IMR-90 (cell line): Measurements from ENCODE around the gene FAM20C. TPM values are rescaled to one million over a fixed set of nuclear protein-coding genes. Genes with fewer than 3 reads are reported as not detected.

Experiments used
- ATAC-seq: fragments of 200-7000 bp; cut with Tn5 transposase; 2 replicates; pipeline ENCODE4 v1.9.1; 2020; ENCODE audit warnings: low read depth, mild to moderate bottlenecking, moderate library complexity
- BruUV-seq: library from RNA; stranded (reverse); fragments of 400-500 nt; replicated peaks from 2 replicates; lab custom pipeline; 2021; lab: Mats Ljungman, UMichigan
- CTCF ChIA-PET: fragments of 300-600 bp; formaldehyde crosslinking; extraction: SDS; loops from one replicate; lab custom pipeline; 2021; ENCODE audit warnings: antibody characterized with exemption; lab: Yijun Ruan, JAX
- POLR2A ChIA-PET: fragments of 300-600 bp; sonication (Branson Sonifier 250); formaldehyde crosslinking; loops from one replicate; lab custom pipeline; 2022; ENCODE audit warnings: antibody characterized with exemption; ENCODE audit not compliant: unreplicated experiment; lab: Charles Lee
- DNase-seq: peaks from one replicate; pipeline ENCODE4 v3.0.0; 2013
- H2AFZ ChIP-seq: replicated peaks from 2 replicates; pipeline ENCODE3; 2013; ENCODE audit warnings: low read length, mild to moderate bottlenecking; ENCODE audit not compliant: poor library complexity
- H2AK5ac ChIP-seq: 2 replicates; pipeline ENCODE4 v1.6.1; 2013; ENCODE audit warnings: low read depth, low read length, inconsistent platforms
- H2AK9ac ChIP-seq: replicated peaks from 2 replicates; pipeline ENCODE3; 2013; ENCODE audit warnings: mild to moderate bottlenecking, low read depth, low read length, moderate library complexity; ENCODE audit not compliant: poor library complexity
- H2BK120ac ChIP-seq: 2 replicates; pipeline ENCODE4 v1.6.1; 2013; ENCODE audit warnings: low read depth, low read length, inconsistent platforms
- H2BK15ac ChIP-seq: 3 replicates; pipeline ENCODE4 v1.6.1; 2013; ENCODE audit warnings: low read depth, low read length, inconsistent platforms
- H2BK20ac ChIP-seq: 2 replicates; pipeline ENCODE4 v1.6.1; 2013; ENCODE audit warnings: low read depth, mild to moderate bottlenecking, inconsistent platforms, low read length, moderate library complexity
- H2BK5ac ChIP-seq: 2 replicates; pipeline ENCODE4 v1.6.1; 2013; ENCODE audit warnings: mild to moderate bottlenecking, low read depth, low read length, inconsistent platforms; ENCODE audit not compliant: poor library complexity, severe bottlenecking
- H3K14ac ChIP-seq: replicated peaks from 2 replicates; pipeline ENCODE4 v1.6.1; 2013; ENCODE audit warnings: low read depth, low read length, inconsistent platforms
- H3K18ac ChIP-seq: 2 replicates; pipeline ENCODE4 v1.6.1; 2013; ENCODE audit warnings: low read depth, low read length, control low read depth
- H3K23ac ChIP-seq: 2 replicates; pipeline ENCODE4 v1.6.1; 2013; ENCODE audit warnings: low read depth, low read length, inconsistent platforms
- H3K27ac ChIP-seq: 2 replicates; pipeline ENCODE4 v1.5.1; 2013; ENCODE audit warnings: mild to moderate bottlenecking, control low read depth, low read length; ENCODE audit not compliant: insufficient read depth
- H3K27me3 ChIP-seq: 2 replicates; pipeline ENCODE4 v1.6.1; 2013; ENCODE audit warnings: low read length; ENCODE audit not compliant: control insufficient read depth, insufficient read depth
- H3K36me3 ChIP-seq: 2 replicates; pipeline ENCODE4 v1.6.1; 2013; ENCODE audit warnings: low read length, mixed read lengths; ENCODE audit not compliant: control insufficient read depth, insufficient read depth
- H3K4ac ChIP-seq: 2 replicates; pipeline ENCODE4 v1.6.1; 2013; ENCODE audit warnings: low read depth, low read length, inconsistent platforms
- H3K4me1 ChIP-seq: 2 replicates; pipeline ENCODE4 v1.6.1; 2013; ENCODE audit warnings: low read length, mixed read lengths; ENCODE audit not compliant: control insufficient read depth, insufficient read depth
- H3K4me2 ChIP-seq: 2 replicates; pipeline ENCODE4 v1.6.1; 2013; ENCODE audit warnings: low read depth, mild to moderate bottlenecking, control low read depth, low read length, moderate library complexity
- H3K4me3 ChIP-seq: 2 replicates; pipeline ENCODE4 v1.5.1; 2013; ENCODE audit warnings: low read depth, mild to moderate bottlenecking, control low read depth, low read length, moderate library complexity; ENCODE audit not compliant: insufficient read depth
- H3K56ac ChIP-seq: 2 replicates; pipeline ENCODE4 v1.6.1; 2013; ENCODE audit warnings: low read length, inconsistent platforms; ENCODE audit not compliant: insufficient read depth; ENCODE audit errors: extremely low read depth
- H3K79me1 ChIP-seq, 2 experiments: 2 replicates each; pipeline ENCODE4 v1.6.1; 2013; ENCODE audit warnings: low read length in 2 of 2, inconsistent platforms in 1 of 2, low read depth in 1 of 2
- H3K9ac ChIP-seq: 2 replicates; pipeline ENCODE4 v1.6.1; 2013; ENCODE audit warnings: low read depth, low read length, control low read depth
- H3K9me1 ChIP-seq: 2 replicates; pipeline ENCODE4 v1.6.1; 2013; ENCODE audit warnings: low read length, inconsistent platforms; ENCODE audit not compliant: insufficient read depth
- H3K9me3 ChIP-seq: 2 replicates; pipeline ENCODE4 v1.6.1; 2013; ENCODE audit warnings: low read length; ENCODE audit not compliant: control insufficient read depth, insufficient read depth
- H4K20me1 ChIP-seq: 2 replicates; pipeline ENCODE4 v1.6.1; 2013; ENCODE audit warnings: low read length, inconsistent platforms; ENCODE audit not compliant: insufficient read depth
- H4K5ac ChIP-seq: 2 replicates; pipeline ENCODE4 v1.6.1; 2013; ENCODE audit warnings: mild to moderate bottlenecking, low read depth, low read length, control low read depth
- H4K8ac ChIP-seq, 2 experiments: 2 replicates each; pipeline ENCODE4 v1.6.1; 2013; ENCODE audit warnings: low read depth in 2 of 2, low read length in 2 of 2, control low read depth in 1 of 2, inconsistent platforms in 1 of 2
- H4K91ac ChIP-seq: 2 replicates; pipeline ENCODE4 v1.6.1; 2013; ENCODE audit warnings: low read depth, low read length, inconsistent platforms; ENCODE audit not compliant: insufficient read depth
- MAFK ChIP-seq: IDR thresholded peaks from 2 replicates; pipeline ENCODE4 v1.6.1; 2012; ENCODE audit warnings: low read depth, low read length, improper control_type of control experiment
- MXI1 ChIP-seq: IDR thresholded peaks from 2 replicates; pipeline ENCODE4 v1.6.1; 2012; ENCODE audit warnings: low read depth, mild to moderate bottlenecking, low read length, moderate library complexity, borderline replicate concordance
- NFE2L2 ChIP-seq: fragments of 150-350 bp; IDR thresholded peaks from 2 replicates; pipeline ENCODE4 v1.6.1; 2016; ENCODE audit warnings: low read depth, mild to moderate bottlenecking, low read length
- POLR2A ChIP-seq: IDR thresholded peaks from 2 replicates; pipeline ENCODE4 v1.6.1; 2012; ENCODE audit warnings: mild to moderate bottlenecking, low read depth, low read length
- WGBS, 2 experiments: methylation state at CpG; one replicate each; pipeline versions ENCODE4 v1.1.5 to v1.1.7; 2013; ENCODE audit warnings: missing lambda C conversion rate in 2 of 2; ENCODE audit not compliant: insufficient read length in 1 of 2; ENCODE audit errors: extremely low coverage in 2 of 2; 5-methylcytosine and 5-hydroxymethylcytosine counted together
- dilution Hi-C: fragments of 300-500 bp; cut with HindIII; formaldehyde crosslinking; loops from one replicate; pipeline ENCODE4 v1.14.3; 2018; ENCODE audit warnings: low sequenced_read_pairs; ENCODE audit not compliant: unreplicated experiment
- in situ Hi-C: fragments of 300-500 bp; cut with MboI; formaldehyde crosslinking; loops from 3 replicates; pipeline ENCODE4 v1.14.3; 2019; ENCODE audit warnings: low sequenced_read_pairs, inconsistent platforms, mixed read lengths
- intact Hi-C: fragments of 100-400 bp; cut with micrococcal nuclease; formaldehyde crosslinking; loops from 2 replicates; pipeline ENCODE4 v1.10.0; 2022
- polyA plus RNA-seq, 3 experiments: library from polyadenylated mRNA; depleted of rRNA; stranded (reverse); fragments of >200 nt; gene quantifications; 2 replicates each; pipeline ENCODE4 v1.2.3, GENCODE V29; 2012; ENCODE audit warnings: low replicate concordance in 1 of 3
- total RNA-seq: library from RNA; depleted of rRNA; stranded (reverse); fragments of >200 nt; gene quantifications from 2 replicates; pipeline ENCODE4 v1.2.3, GENCODE V29; 2012
- TF ChIP-seq, protein P1 (sequence below): fragments of 150-350 bp; IDR thresholded peaks from 2 replicates; pipeline ENCODE4 v1.6.1; 2017; ENCODE audit warnings: mild to moderate bottlenecking, antibody characterized with exemption, low read length, low read depth

FAM20C gene
- total and polyA plus RNA-seq, 2 of the 4 experiments (the other 2 are of a cell fraction) = 7.7 to 36.6 TPM

- H3K9ac ChIP-seq = no peak overlapping the region
- no peak overlapping the region for H2BK15ac ChIP-seq
- H3K27ac ChIP-seq = no peak overlapping the region
- no peak overlapping the region for H3K4ac ChIP-seq
- H3K36me3 ChIP-seq = peaks cover 87% of the 10 kb centered on the region
- no peaks in the 10 kb centered on the region for H4K20me1 ChIP-seq
- H3K9me3 ChIP-seq = peaks cover 24% of the 10 kb centered on the region
- no peak overlapping the region for H3K4me2 ChIP-seq
- BruUV-seq = no TSS peak
- no peaks in the 10 kb centered on the region for H3K9me1 ChIP-seq
- H3K4me1 ChIP-seq = no peaks in the 10 kb centered on the region
- ChIA-PET CTCF (no interaction called here), POLR2A (no interaction called here)
- TF ChIP-seq POLR2A (no peak), NFE2L2 (no peak), MAFK (no peak), MXI1 (no peak)
- TF ChIP-seq, protein P1, sequence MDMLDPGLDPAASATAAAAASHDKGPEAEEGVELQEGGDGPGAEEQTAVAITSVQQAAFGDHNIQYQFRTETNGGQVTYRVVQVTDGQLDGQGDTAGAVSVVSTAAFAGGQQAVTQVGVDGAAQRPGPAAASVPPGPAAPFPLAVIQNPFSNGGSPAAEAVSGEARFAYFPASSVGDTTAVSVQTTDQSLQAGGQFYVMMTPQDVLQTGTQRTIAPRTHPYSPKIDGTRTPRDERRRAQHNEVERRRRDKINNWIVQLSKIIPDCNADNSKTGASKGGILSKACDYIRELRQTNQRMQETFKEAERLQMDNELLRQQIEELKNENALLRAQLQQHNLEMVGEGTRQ = no peak
- no peak overlapping the region for H3K18ac ChIP-seq
- ATAC-seq (no peak), DNase-seq (no peak)
- dilution Hi-C loops = no loop called here
- H4K91ac ChIP-seq = no peak overlapping the region
- H2AK5ac ChIP-seq = no peak overlapping the region
- H3K4me3 ChIP-seq = no peak overlapping the region
- H3K23ac ChIP-seq = no peak overlapping the region
- no peak overlapping the region for H3K56ac ChIP-seq
- no peak overlapping the region for H3K14ac ChIP-seq
- intact Hi-C loops = no loop called here
- H2AFZ ChIP-seq = no peak overlapping the region
- H2BK5ac ChIP-seq = no peak overlapping the region
- H2BK120ac ChIP-seq = no peak overlapping the region
- H4K5ac ChIP-seq = no peak overlapping the region
- H2AK9ac ChIP-seq = no peak overlapping the region
- 68% methylated on average over 2 of the region's 5 CpGs; no CpG with 5 or more reads in 1 of the 2 experiments for WGBS, 2 experiments
- no peaks in the 10 kb centered on the region for H3K79me1 ChIP-seq
- no peak overlapping the region for H2BK20ac ChIP-seq
- no peak overlapping the region for H4K8ac ChIP-seq
- H3K27me3 ChIP-seq = no peaks in the 10 kb centered on the region
- in situ Hi-C loops = no loop called here
These were observed 65.2 kb downstream of the FAM20C start for GRCh38 chr7:257647-257992.
